Measurements from ENCODE around the gene WFDC2. TPM values are rescaled to one million over a fixed set of nuclear protein-coding genes. Genes with fewer than 3 reads are reported as not detected.

WFDC2 gene
- total RNA-seq, 1 donor from 2014 or later = 4.1 TPM

DNA sequence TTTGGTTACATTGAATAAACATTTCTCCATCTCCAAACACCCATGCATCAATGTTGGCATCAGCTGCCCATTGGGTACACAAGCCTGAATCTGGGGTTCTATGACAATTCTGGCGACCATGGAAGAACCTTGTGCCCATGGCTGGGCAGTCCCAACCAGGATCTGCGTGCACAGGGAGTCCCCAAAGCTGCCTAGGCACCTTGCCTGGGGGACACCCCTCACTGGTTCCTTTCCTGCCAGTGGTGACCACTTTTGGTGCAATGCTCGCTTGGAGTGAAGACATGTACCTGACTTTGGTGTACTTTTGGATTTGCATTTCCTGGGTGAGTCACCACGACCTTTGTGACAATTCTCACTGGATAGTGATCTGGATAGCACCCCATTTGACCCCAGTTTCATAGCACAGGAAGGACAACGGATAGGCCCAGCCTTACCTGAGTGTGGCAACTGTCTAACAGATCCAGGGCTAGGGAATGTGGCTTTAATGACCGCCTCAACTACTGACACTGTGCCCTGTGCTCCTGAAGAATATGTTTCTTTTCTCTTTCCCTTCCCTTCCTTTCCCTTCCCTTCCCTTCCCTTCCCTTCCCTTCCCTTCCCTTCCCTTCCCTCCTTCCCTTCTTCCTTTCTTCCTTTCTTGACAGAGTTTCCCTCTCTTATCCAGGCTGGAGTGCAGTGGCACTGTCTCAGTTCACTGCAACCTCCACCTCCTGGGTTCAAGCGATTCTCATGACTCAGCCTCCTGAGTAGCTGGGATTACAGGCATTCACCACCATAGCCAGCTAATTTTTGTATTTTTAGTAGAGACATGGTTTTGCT is 38.7 kb downstream of the WFDC2 start:
- FAIRE-seq = no peak
- Histone ChIP-seq H3K27me3 (ENCODE audit: insufficient read depth, low read length) (peaks cover 3% of the 10 kb centered on the region), H3K27ac (ENCODE audit: low read depth, low read length) (no peak overlapping the region)

DNA sequence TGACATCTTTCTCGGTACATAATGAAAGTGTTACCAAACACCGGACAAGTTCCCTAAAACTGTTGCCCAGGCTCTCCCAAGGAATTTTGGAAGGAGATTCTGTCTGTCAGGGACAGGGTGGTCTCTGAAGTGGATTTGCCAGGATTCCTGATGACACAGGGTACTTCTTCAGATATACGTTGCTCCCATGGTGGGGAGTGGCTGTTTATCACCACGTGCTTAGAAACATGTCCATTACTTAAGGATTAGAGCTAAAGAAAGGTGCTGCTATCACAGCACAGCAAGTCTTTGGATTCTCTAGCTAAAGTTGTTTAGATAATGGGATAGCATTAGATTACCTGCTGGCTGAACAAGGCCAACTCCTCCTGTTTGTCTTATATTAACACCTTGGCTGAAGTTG is 39.5 kb downstream of the WFDC2 start:
- Histone ChIP-seq H3K9me3 (ENCODE audit: insufficient read depth, low read depth, low read length) (no peaks in the 10 kb centered on the region), H4K20me1 (ENCODE audit: insufficient read depth, low read length) (no peaks in the 10 kb centered on the region), H3K79me2 (ENCODE audit: insufficient read depth, low read length) (no peaks in the 10 kb centered on the region), H3K36me3 (ENCODE audit: insufficient read depth, low read length) (no peaks in the 10 kb centered on the region), H3K27ac (ENCODE audit: low read depth, low read length) (no peak overlapping the region), H3K4me3 (ENCODE audit: insufficient read depth, low read depth, low read length) (no peak overlapping the region), H3K9ac (ENCODE audit: low read length) (no peak overlapping the region), H3K4me1 (ENCODE audit: insufficient read depth, low read length) (no peaks in the 10 kb centered on the region), H2AFZ (ENCODE audit: low read depth, low read length) (no peak overlapping the region), H3K27me3 (ENCODE audit: insufficient read depth, low read length) (peaks cover 3% of the 10 kb centered on the region), H3K4me2 (ENCODE audit: low read length) (no peak overlapping the region)
- no peaks in the 10 kb centered on the region for H3K9me3 Mint-ChIP-seq (ENCODE audit: unreplicated experiment)
- H3K4me3 Mint-ChIP-seq (ENCODE audit: unreplicated experiment) = no peak overlapping the region
- TF ChIP-seq, protein P1, sequence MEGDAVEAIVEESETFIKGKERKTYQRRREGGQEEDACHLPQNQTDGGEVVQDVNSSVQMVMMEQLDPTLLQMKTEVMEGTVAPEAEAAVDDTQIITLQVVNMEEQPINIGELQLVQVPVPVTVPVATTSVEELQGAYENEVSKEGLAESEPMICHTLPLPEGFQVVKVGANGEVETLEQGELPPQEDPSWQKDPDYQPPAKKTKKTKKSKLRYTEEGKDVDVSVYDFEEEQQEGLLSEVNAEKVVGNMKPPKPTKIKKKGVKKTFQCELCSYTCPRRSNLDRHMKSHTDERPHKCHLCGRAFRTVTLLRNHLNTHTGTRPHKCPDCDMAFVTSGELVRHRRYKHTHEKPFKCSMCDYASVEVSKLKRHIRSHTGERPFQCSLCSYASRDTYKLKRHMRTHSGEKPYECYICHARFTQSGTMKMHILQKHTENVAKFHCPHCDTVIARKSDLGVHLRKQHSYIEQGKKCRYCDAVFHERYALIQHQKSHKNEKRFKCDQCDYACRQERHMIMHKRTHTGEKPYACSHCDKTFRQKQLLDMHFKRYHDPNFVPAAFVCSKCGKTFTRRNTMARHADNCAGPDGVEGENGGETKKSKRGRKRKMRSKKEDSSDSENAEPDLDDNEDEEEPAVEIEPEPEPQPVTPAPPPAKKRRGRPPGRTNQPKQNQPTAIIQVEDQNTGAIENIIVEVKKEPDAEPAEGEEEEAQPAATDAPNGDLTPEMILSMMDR (IDR thresholded peaks at IDR 0.05; ENCODE audit: insufficient read depth, low read depth, low read length) = no peak
- TF ChIP-seq EZH2 (IDR thresholded peaks at IDR 0.05; ENCODE audit: insufficient read depth, low read length) = no peak
- FAIRE-seq (no peak), DNase-seq (ENCODE audit: low read depth) (no peak)
- H3K27me3 Mint-ChIP-seq (ENCODE audit: low read depth, unreplicated experiment) = peaks cover 12% of the 10 kb centered on the region
- no peaks in the 10 kb centered on the region for H3K36me3 Mint-ChIP-seq (ENCODE audit: low read depth, unreplicated experiment)
- no peak overlapping the region for H3K27ac Mint-ChIP-seq (ENCODE audit: unreplicated experiment)
- H3K4me1 Mint-ChIP-seq (ENCODE audit: low read depth, unreplicated experiment) = no peaks in the 10 kb centered on the region

More for the DNA sequence above, 38.7 kb downstream of the WFDC2 start:
- Mint-ChIP-seq H3K4me1 (ENCODE audit: low read depth, unreplicated experiment) (no peaks in the 10 kb centered on the region), H3K9me3 (ENCODE audit: unreplicated experiment) (no peaks in the 10 kb centered on the region), H3K36me3 (ENCODE audit: low read depth, unreplicated experiment) (no peaks in the 10 kb centered on the region), H3K4me3 (ENCODE audit: unreplicated experiment) (no peak overlapping the region), H3K27me3 (ENCODE audit: low read depth, unreplicated experiment) (peaks cover 11% of the 10 kb centered on the region), H3K27ac (ENCODE audit: unreplicated experiment) (no peak overlapping the region)
- H3K4me1 ChIP-seq (ENCODE audit: insufficient read depth, low read length) = no peaks in the 10 kb centered on the region
- H3K9me3 ChIP-seq (ENCODE audit: insufficient read depth, low read depth, low read length) = no peaks in the 10 kb centered on the region
- no peaks in the 10 kb centered on the region for H3K36me3 ChIP-seq (ENCODE audit: insufficient read depth, low read length)
- H3K4me3 ChIP-seq (ENCODE audit: insufficient read depth, low read depth, low read length) = no peak overlapping the region
- no peaks in the 10 kb centered on the region for H3K79me2 ChIP-seq (ENCODE audit: insufficient read depth, low read length)
- H4K20me1 ChIP-seq (ENCODE audit: insufficient read depth, low read length) = no peaks in the 10 kb centered on the region
- no peak for DNase-seq (ENCODE audit: low read depth)
- no peak overlapping the region for H3K9ac ChIP-seq (ENCODE audit: low read length)
- no peak for TF ChIP-seq EZH2 (IDR thresholded peaks at IDR 0.05; ENCODE audit: insufficient read depth, low read length)
- TF ChIP-seq, protein P1 (IDR thresholded peaks at IDR 0.05; ENCODE audit: insufficient read depth, low read depth, low read length) = no peak
- no peak overlapping the region for H3K4me2 ChIP-seq (ENCODE audit: low read length)
- no peak overlapping the region for H2AFZ ChIP-seq (ENCODE audit: low read depth, low read length)

Measured in astrocyte (in vitro differentiated cells and primary cell).